VCaP (cell line): ENCODE data around the gene LNX1.
"Not testable (repeated sequence)": the region's sequence is repeated elsewhere in the genome, so short reads cannot be mapped to it uniquely, and the experiment has no call there.

Experiments used
- H3K27ac ChIP-seq: fragments of 450-650 bp; 2 replicates; pipeline ENCODE4 v1.5.1; 2017
- CTCF ChIP-seq: fragments of 450-650 bp; conservative IDR thresholded peaks from 2 replicates; pipeline ENCODE4 v1.5.1; 2017; ENCODE audit warnings: mild to moderate bottlenecking, moderate library complexity

LNX1 gene

GRCh38 chr4:53424280-53424679 lies 167.0 kb downstream of the LNX1 start:
- no peak overlapping the region for H3K27ac ChIP-seq
- no peak for TF ChIP-seq CTCF

DNA sequence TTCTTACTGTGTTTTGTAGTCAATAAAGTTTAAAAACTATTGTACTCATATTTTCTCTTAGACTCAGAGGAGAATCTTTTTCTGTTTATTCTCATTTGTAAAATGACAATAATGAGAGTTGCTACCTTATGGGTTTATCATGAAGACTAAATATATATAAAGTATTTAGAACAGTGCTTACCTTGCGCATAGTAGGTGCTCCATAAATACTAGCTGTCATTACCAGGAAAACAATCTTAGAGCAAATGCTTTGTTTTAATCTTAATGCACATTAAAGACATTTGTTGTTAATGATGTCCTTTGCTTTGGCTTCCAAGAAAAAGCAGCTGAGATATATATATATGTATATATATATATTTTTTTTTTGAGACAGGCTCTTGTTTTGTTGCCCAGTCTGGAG lies 168.9 kb downstream of the LNX1 start:
- TF ChIP-seq CTCF = no peak
- no peak overlapping the region for H3K27ac ChIP-seq

- H3K27ac ChIP-seq = no peak overlapping the region
- TF ChIP-seq CTCF = no peak
Measured at GRCh38 chr4:53421791-53422190, 169.5 kb downstream of the LNX1 start.

DNA sequence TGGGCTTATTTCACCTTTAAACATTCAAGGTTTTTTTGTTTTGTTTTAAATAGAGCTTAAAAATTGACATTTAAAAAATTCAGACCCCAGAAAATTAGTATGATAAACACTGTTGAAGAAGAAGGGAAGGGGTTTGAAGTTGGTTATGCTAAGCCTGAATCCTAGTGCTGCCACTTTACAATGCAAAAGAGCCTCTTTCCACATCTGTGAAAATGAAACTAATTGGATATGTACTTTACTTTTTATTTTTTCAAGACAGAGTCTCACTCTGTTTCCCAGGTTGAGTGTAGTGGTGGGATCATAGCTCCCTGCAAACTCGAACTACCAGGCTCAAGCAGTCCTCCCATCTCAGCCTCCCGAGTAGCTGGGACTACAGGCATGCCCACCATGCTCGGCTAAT lies 172.1 kb downstream of the LNX1 start:
- no peak overlapping the region for H3K27ac ChIP-seq
- TF ChIP-seq CTCF = no peak

DNA sequence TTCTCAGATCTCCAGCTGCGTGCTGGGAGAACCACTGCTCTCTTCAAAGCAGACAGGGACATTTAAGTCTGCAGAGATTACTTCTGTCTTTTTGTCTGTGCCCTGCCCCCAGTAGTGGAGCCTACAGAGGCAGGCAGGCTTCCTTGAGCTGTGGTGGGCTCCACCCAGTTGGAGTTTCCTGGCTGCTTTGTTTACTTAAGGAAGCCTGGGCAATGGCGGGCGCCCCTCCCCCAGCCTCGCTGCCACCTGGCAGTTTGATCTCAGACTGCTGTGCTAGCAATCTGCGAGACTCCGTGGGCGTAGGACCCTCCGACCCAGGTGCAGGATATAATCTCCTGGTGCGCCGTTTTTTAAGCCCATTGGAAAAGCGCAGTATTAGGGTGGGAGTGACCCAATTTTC lies 181.8 kb downstream of the LNX1 start:
- not testable (repeated sequence) for H3K27ac ChIP-seq
